ENCODE results near the gene RBP3. TPM values are rescaled to one million over a fixed set of nuclear protein-coding genes. Genes with fewer than 3 reads are reported as not detected.

The RBP3 gene
- total and polyA plus RNA-seq, 2 donors = not detected

GRCh38 chr10:47371629-47372485 lies 23.7 kb downstream of the RBP3 start:
- no peak overlapping the region for H3K27ac ChIP-seq (ENCODE audit: low read depth)
- no peaks in the 10 kb centered on the region for H3K36me3 ChIP-seq (ENCODE audit: insufficient read depth)
- H3K4me1 ChIP-seq (ENCODE audit: insufficient read depth) = no peaks in the 10 kb centered on the region
- H3K4me3 ChIP-seq (ENCODE audit: low read depth, low read length) = no peak overlapping the region
- 87% methylated on average over 7 of the region's 7 CpGs for WGBS
- no peak for DNase-seq (ENCODE audit: extremely low spot score)

- H3K27ac ChIP-seq (ENCODE audit: low read depth) = no peak overlapping the region
- 91% methylated on average over 6 of the region's 6 CpGs for WGBS
- H3K36me3 ChIP-seq (ENCODE audit: insufficient read depth) = no peaks in the 10 kb centered on the region
- H3K4me1 ChIP-seq (ENCODE audit: insufficient read depth) = no peaks in the 10 kb centered on the region
- no peak overlapping the region for H3K4me3 ChIP-seq (ENCODE audit: low read depth, low read length)
- DNase-seq (ENCODE audit: extremely low spot score) = no peak
These were observed 24.6 kb downstream of the RBP3 start for GRCh38 chr10:47372726-47373125.

- Histone ChIP-seq H3K4me1 (ENCODE audit: insufficient read depth) (no peaks in the 10 kb centered on the region), H3K36me3 (ENCODE audit: insufficient read depth) (no peaks in the 10 kb centered on the region), H3K27ac (ENCODE audit: low read depth) (no peak overlapping the region), H3K4me3 (ENCODE audit: low read depth, low read length) (no peak overlapping the region)
- no peak for DNase-seq (ENCODE audit: extremely low spot score)
- 53% methylated on average over 12 of the region's 12 CpGs for WGBS
These were observed 26.7 kb downstream of the RBP3 start for GRCh38 chr10:47374611-47375536.

GRCh38 chr10:47376522-47377220 lies 28.5 kb downstream of the RBP3 start:
- Histone ChIP-seq H3K36me3 (ENCODE audit: insufficient read depth) (no peaks in the 10 kb centered on the region), H3K27ac (ENCODE audit: low read depth) (no peak overlapping the region), H3K4me3 (ENCODE audit: low read depth, low read length) (no peak overlapping the region), H3K4me1 (ENCODE audit: insufficient read depth) (no peaks in the 10 kb centered on the region)
- WGBS = 78% methylated on average over 10 of the region's 10 CpGs
- DNase-seq (ENCODE audit: extremely low spot score) = no peak

GRCh38 chr10:47378183-47378510 lies 30.0 kb downstream of the RBP3 start:
- no peaks in the 10 kb centered on the region for H3K36me3 ChIP-seq (ENCODE audit: insufficient read depth)
- 93% methylated on average over 4 of the region's 4 CpGs for WGBS
- no peak overlapping the region for H3K4me3 ChIP-seq (ENCODE audit: low read depth, low read length)
- DNase-seq (ENCODE audit: extremely low spot score) = no peak
- H3K27ac ChIP-seq (ENCODE audit: low read depth) = no peak overlapping the region
- no peaks in the 10 kb centered on the region for H3K4me1 ChIP-seq (ENCODE audit: insufficient read depth)

- H3K27ac ChIP-seq (ENCODE audit: low read depth) = no peak overlapping the region
- H3K4me3 ChIP-seq (ENCODE audit: low read depth, low read length) = no peak overlapping the region
- H3K36me3 ChIP-seq (ENCODE audit: insufficient read depth) = no peaks in the 10 kb centered on the region
- DNase-seq (ENCODE audit: extremely low spot score) = no peak
- WGBS = 84% methylated on average over 15 of the region's 15 CpGs
- no peaks in the 10 kb centered on the region for H3K4me1 ChIP-seq (ENCODE audit: insufficient read depth)
These were observed 30.7 kb downstream of the RBP3 start for GRCh38 chr10:47378606-47379444.

- no peak for DNase-seq (ENCODE audit: extremely low spot score)
- Histone ChIP-seq H3K27ac (ENCODE audit: low read depth) (no peak overlapping the region), H3K4me1 (ENCODE audit: insufficient read depth) (no peaks in the 10 kb centered on the region), H3K4me3 (ENCODE audit: low read depth, low read length) (no peak overlapping the region), H3K36me3 (ENCODE audit: insufficient read depth) (no peaks in the 10 kb centered on the region)
- 82% methylated on average over 7 of the region's 7 CpGs for WGBS
These were observed 31.3 kb downstream of the RBP3 start for GRCh38 chr10:47379445-47379785.

- Histone ChIP-seq H3K4me1 (ENCODE audit: insufficient read depth) (no peaks in the 10 kb centered on the region), H3K36me3 (ENCODE audit: insufficient read depth) (no peaks in the 10 kb centered on the region), H3K27ac (ENCODE audit: low read depth) (no peak overlapping the region), H3K4me3 (ENCODE audit: low read depth, low read length) (no peak overlapping the region)
- WGBS = 70% methylated on average over 11 of the region's 11 CpGs
- DNase-seq (ENCODE audit: extremely low spot score) = no peak
These were observed 31.7 kb downstream of the RBP3 start for GRCh38 chr10:47379901-47380300.

- H3K36me3 ChIP-seq (ENCODE audit: insufficient read depth) = no peaks in the 10 kb centered on the region
- WGBS = 83% methylated on average over 8 of the region's 8 CpGs
- H3K4me1 ChIP-seq (ENCODE audit: insufficient read depth) = no peaks in the 10 kb centered on the region
- no peak overlapping the region for H3K27ac ChIP-seq (ENCODE audit: low read depth)
- no peak overlapping the region for H3K4me3 ChIP-seq (ENCODE audit: low read depth, low read length)
- no peak for DNase-seq (ENCODE audit: extremely low spot score)
These were observed 32.4 kb downstream of the RBP3 start for GRCh38 chr10:47380341-47381102.

GRCh38 chr10:47381103-47381395 lies 32.9 kb downstream of the RBP3 start:
- Histone ChIP-seq H3K4me1 (ENCODE audit: insufficient read depth) (no peaks in the 10 kb centered on the region), H3K27ac (ENCODE audit: low read depth) (no peak overlapping the region), H3K36me3 (ENCODE audit: insufficient read depth) (no peaks in the 10 kb centered on the region), H3K4me3 (ENCODE audit: low read depth, low read length) (no peak overlapping the region)
- no peak for DNase-seq (ENCODE audit: extremely low spot score)
- 86% methylated on average over 1 of the region's 1 CpG for WGBS

- Histone ChIP-seq H3K4me1 (ENCODE audit: insufficient read depth) (no peaks in the 10 kb centered on the region), H3K4me3 (ENCODE audit: low read depth, low read length) (no peak overlapping the region), H3K27ac (ENCODE audit: low read depth) (no peak overlapping the region), H3K36me3 (ENCODE audit: insufficient read depth) (no peaks in the 10 kb centered on the region)
- DNase-seq (ENCODE audit: extremely low spot score) = no peak
- 81% methylated on average over 9 of the region's 9 CpGs for WGBS
These were observed 33.5 kb downstream of the RBP3 start for GRCh38 chr10:47381427-47382379.
